ENCODE measurements around the gene PRKCQ.

PRKCQ gene

DNA sequence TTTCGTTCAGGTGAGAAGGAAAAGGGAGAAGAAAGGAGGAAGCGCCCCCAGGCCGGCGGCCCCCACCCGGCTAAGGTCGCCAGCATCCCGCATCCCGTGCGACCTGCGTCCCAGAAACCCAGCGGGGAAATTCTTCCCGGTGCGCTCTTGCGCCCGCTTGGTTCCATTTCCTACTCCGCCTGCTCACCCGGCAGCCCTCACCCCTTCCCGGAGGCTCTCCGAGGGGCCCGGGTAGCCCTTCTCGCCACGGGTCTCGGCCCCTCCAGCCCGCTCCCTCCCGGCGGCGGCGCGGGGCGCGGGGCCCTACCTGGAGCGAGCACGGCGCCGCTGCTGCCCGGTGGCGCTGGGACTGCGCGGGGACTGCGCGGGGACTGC, at the start of gene PRKCQ:
Gene PRKCQ, minus strand, starts transcription at position 373 of the 375 bp plus-strand sequence. CDS start 65,141 bp downstream, outside the sequence.
- Mint-ChIP-seq H3K4me3 (peak within 1 kb of the TSS; percentile 78), H3K9me3 (no peaks in the 10 kb centered on the region), H3K36me3 (ENCODE audit: low read depth) (no peaks in the 10 kb centered on the region), H3K4me1 (ENCODE audit: low read depth) (peaks cover 37% of the 10 kb centered on the region), H3K27ac (peak within 1 kb of the TSS; percentile 63), H3K27me3 (peaks cover 40% of the 10 kb centered on the region)
- intact Hi-C loops (cut with micrococcal nuclease): loop anchor here (2.0 to 10.0 kb wide), 3 partner anchors 67 to 135 kb away; no protein-coding TSS in a partner anchor

DNA sequence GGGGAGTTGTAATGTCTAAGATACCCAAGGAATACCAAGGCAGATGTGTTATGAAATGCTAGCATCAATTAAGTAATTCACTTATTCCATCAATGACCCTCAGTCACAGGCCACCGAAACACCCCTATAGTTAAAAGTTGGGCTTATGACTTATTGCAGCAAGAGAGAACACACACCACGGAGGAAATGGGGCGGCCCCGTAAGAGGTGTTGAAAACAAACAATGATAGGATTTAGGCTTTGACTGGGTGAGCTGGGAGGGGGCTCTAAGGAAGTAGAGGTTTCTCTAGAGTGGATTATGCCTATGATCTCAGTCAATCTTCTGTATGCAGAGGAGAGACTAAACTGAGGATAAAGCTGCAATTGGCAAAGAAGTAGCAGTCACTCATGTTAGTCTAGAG, 45.4 kb upstream of the PRKCQ start:
- intact Hi-C loops (cut with micrococcal nuclease): no loop called here
- Mint-ChIP-seq H3K27me3 (peaks cover 3% of the 10 kb centered on the region), H3K27ac (no peak overlapping the region), H3K36me3 (ENCODE audit: low read depth) (no peaks in the 10 kb centered on the region), H3K4me3 (no peak overlapping the region), H3K9me3 (no peaks in the 10 kb centered on the region), H3K4me1 (ENCODE audit: low read depth) (no peaks in the 10 kb centered on the region)

DNA sequence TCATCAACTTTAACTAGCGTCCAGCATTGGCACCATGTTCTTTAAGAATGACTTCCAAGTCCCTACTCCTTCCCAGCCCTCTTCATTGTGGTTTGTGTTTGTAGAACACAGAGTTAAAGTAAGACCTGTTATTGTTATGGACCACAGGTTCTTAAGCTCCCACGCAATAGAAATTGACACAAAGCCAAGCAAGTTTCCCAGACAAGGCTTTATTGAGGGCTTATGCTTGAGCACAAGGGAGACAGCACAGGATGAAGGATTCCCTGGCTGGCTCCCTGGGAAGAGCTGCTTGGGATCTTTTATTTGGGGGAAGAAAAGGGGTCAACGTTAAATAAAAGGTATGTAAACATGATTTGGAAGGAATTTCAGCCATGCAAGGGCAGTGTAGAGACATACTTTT, 44.3 kb upstream of the PRKCQ start:
- Mint-ChIP-seq H3K27ac (no peak overlapping the region), H3K4me3 (no peak overlapping the region), H3K27me3 (peaks cover 3% of the 10 kb centered on the region), H3K36me3 (ENCODE audit: low read depth) (no peaks in the 10 kb centered on the region), H3K9me3 (no peaks in the 10 kb centered on the region), H3K4me1 (ENCODE audit: low read depth) (no peaks in the 10 kb centered on the region)
- intact Hi-C loops (cut with micrococcal nuclease): no loop called here

DNA sequence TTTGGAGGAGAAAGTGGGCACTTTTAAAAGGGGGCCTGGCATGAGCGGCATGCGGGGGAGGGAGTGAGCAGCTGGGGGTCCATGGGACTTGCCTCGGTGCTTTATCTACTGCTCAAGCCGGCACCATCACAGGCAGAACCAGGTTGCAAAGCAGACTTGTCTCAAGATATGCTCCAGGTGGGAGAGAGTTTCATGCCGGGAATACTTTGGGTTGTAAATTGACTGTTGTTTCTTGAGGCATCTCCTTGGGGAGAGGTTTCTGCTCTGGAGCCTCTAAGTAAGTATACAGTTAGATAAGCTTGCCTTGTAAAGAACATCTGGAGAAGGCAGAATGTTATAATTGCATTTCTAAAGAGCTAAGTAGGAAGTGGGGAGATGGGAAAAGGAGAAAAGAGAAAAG, 42.8 kb upstream of the PRKCQ start:
- Mint-ChIP-seq H3K36me3 (ENCODE audit: low read depth) (no peaks in the 10 kb centered on the region), H3K9me3 (no peaks in the 10 kb centered on the region)
- intact Hi-C loops (cut with micrococcal nuclease): no loop called here

DNA sequence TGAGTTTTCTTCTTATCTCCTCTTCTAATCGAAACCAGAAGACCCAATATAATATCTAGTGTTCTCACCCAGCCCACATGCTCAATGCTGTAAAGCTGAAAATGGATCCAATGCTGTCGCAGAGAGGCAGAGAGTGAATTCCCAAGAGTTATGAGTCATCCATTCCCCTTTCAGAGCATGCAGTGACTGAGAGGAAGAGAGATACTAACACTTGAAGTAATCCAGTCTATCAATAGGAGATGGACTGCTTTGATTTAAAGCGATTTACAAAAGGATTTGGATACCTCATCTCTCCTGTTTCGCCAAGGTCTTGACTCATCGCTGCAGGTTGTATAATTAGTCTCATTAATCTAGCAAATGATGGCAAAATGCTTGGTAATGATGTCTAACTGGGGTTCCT, 41.5 kb upstream of the PRKCQ start:
- no peaks in the 10 kb centered on the region for H3K9me3 Mint-ChIP-seq
- H3K36me3 Mint-ChIP-seq (ENCODE audit: low read depth): no peaks in the 10 kb centered on the region
- H3K27ac Mint-ChIP-seq: no peak overlapping the region
- H3K4me3 Mint-ChIP-seq: no peak overlapping the region
- peaks cover 3% of the 10 kb centered on the region for H3K27me3 Mint-ChIP-seq
- H3K4me1 Mint-ChIP-seq (ENCODE audit: low read depth): no peaks in the 10 kb centered on the region
- intact Hi-C loops (cut with micrococcal nuclease): no loop called here

More for the DNA sequence above, 42.8 kb upstream of the PRKCQ start:
- Mint-ChIP-seq H3K27me3 (peaks cover 3% of the 10 kb centered on the region), H3K27ac (no peak overlapping the region), H3K4me3 (no peak overlapping the region), H3K4me1 (ENCODE audit: low read depth) (no peaks in the 10 kb centered on the region)

DNA sequence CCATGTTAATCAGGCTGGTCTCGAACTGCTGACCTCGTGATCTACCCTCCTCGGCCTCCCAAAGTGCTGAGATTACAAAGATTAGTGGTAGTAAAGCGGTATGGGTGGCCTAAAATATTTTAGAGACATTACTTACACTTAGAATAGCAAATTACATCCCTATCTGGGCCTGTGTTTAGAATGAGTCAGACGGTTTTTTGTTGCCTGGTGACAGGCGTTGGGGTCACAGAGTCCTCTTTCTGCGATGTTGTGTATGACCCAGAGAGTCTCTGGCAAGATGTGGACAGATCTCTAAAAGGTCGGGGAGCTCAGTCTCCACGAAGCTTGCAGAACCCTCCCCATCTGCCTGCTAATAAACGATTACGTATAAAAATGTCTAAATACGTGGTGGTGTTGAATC, 39.6 kb upstream of the PRKCQ start:
- Mint-ChIP-seq H3K4me1 (ENCODE audit: low read depth) (no peaks in the 10 kb centered on the region), H3K36me3 (ENCODE audit: low read depth) (no peaks in the 10 kb centered on the region), H3K27me3 (peaks cover 2% of the 10 kb centered on the region), H3K4me3 (no peak overlapping the region), H3K9me3 (no peaks in the 10 kb centered on the region), H3K27ac (no peak overlapping the region)
- intact Hi-C loops (cut with micrococcal nuclease): no loop called here

DNA sequence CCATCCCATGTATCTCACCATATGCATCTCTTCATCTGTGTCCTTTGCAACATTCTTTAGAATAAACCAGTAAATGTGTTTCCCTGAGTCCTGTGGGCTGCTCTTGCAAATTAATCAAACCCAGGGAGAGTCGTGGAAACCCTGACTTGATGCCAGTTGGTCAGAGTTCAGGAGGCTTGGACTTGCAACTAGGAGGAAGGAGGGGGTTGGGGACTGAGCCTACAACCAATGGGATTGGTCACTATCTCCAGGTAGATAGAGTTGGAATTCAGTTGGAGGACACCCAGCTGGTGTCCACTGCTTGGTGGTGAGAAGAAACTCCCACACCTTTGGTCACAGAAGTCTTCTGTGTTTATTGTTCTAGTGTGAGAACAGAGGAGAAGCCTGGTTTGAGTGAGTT, 38.3 kb upstream of the PRKCQ start:
- intact Hi-C loops (cut with micrococcal nuclease): no loop called here
- H3K9me3 Mint-ChIP-seq: peaks cover 9% of the 10 kb centered on the region
- peaks cover 2% of the 10 kb centered on the region for H3K27me3 Mint-ChIP-seq
- H3K36me3 Mint-ChIP-seq (ENCODE audit: low read depth): no peaks in the 10 kb centered on the region
- H3K4me3 Mint-ChIP-seq: no peak overlapping the region
- no peak overlapping the region for H3K27ac Mint-ChIP-seq
- no peaks in the 10 kb centered on the region for H3K4me1 Mint-ChIP-seq (ENCODE audit: low read depth)

DNA sequence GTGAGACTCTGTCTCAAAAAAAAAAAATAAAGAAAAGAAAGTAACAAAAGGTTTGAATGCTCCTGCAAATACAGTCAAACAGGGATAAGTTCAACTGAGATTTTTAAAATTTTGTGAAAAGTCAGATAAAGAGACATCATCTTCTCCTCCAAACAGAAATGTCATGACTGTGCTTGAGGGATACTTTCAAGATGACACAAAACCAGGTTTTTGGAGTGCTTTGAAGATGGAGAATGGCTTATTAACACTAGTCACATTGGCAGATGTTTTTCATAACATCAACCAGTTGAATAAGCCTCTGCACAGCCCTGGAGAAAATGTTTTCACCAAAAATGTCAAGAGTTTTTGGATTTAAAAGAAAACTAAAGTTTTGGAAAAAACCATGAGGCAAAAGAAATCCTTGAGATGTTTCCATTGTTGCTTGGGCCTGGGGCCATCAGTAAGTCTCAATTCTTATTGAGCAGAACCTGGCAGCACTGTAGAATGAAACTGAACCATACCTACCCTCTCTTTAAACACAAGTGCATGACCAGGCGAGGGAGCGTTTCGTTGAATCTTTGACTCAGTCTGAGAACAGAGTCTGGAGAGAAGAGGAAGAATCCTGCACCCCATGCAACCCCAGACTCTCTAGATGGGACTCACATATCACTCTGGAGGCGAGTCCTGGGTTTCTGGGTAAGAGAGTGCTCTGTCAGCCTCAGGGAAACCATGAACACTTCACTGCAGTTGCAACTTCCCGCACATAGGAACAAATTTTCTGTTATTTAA, 37.4 kb upstream of the PRKCQ start:
- no peaks in the 10 kb centered on the region for H3K4me1 Mint-ChIP-seq (ENCODE audit: low read depth)
- intact Hi-C loops (cut with micrococcal nuclease): no loop called here
- H3K9me3 Mint-ChIP-seq: peaks cover 10% of the 10 kb centered on the region
- no peak overlapping the region for H3K27ac Mint-ChIP-seq
- H3K36me3 Mint-ChIP-seq (ENCODE audit: low read depth): no peaks in the 10 kb centered on the region
- no peak overlapping the region for H3K4me3 Mint-ChIP-seq
- H3K27me3 Mint-ChIP-seq: peaks cover 2% of the 10 kb centered on the region

DNA sequence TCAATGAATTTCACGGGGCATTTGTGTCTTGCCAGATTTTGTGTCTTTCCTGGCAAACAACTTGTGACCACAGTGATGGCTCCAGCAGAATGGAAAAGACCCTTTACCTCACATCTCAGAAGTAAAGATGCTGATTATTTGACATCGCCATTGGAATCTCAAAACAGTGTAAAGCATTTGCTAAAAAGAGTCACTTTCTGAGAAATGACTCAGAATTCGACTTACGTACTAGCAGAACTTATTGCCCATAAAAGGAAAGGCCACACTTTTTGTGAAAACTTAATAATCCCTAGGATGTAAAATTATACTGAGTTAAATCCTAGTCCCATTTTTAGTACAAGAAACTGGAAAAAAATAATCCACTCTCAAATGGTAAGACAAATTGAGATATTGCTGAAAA, 35.9 kb upstream of the PRKCQ start:
- Mint-ChIP-seq H3K27me3 (peaks cover 2% of the 10 kb centered on the region), H3K9me3 (peaks cover 10% of the 10 kb centered on the region), H3K36me3 (ENCODE audit: low read depth) (no peaks in the 10 kb centered on the region), H3K4me1 (ENCODE audit: low read depth) (no peaks in the 10 kb centered on the region), H3K4me3 (no peak overlapping the region), H3K27ac (no peak overlapping the region)
- intact Hi-C loops (cut with micrococcal nuclease): no loop called here

DNA sequence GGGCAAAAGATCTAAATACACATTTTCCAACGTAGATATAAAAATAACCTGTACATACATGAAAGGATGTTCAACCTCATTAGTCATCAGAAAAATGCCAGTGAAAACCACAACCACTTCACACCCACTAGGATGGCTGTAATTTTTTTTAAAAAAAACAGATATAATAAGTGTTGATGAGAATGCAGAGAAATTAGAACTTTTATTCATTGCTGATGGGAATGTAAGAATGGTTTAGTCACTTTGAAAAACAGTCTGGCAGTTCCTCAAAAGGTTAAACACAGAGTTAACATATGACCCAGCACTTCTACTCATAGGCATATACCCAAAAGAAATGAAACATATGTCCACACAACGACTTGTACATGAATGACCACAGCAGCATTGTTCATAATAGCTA, 32.3 kb upstream of the PRKCQ start:
- peaks cover 10% of the 10 kb centered on the region for H3K9me3 Mint-ChIP-seq
- H3K4me3 Mint-ChIP-seq: no peak overlapping the region
- peaks cover 4% of the 10 kb centered on the region for H3K27me3 Mint-ChIP-seq
- peaks cover 16% of the 10 kb centered on the region for H3K4me1 Mint-ChIP-seq (ENCODE audit: low read depth)
- H3K36me3 Mint-ChIP-seq (ENCODE audit: low read depth): no peaks in the 10 kb centered on the region
- no peak overlapping the region for H3K27ac Mint-ChIP-seq
- intact Hi-C loops (cut with micrococcal nuclease): no loop called here

DNA sequence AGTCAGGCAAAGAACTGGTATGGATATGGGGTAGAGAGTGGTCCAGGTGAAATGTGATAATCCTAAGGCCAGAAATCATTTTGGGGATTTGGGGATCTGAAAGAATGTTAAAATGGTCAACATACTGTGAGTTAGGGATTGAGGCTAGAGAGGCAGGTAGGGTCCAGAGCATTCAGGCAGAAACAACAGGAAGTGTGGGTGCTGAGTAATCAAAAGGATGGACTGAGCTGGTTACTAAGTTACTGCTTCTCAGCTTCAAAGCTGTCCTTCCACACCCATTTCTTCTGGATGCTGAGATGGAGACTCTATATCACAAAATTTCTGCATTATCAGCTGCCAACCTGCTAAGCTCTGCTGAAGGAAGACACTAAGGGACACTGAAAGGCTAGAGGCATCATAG, 30.6 kb upstream of the PRKCQ start:
- H3K36me3 Mint-ChIP-seq (ENCODE audit: low read depth): no peaks in the 10 kb centered on the region
- intact Hi-C loops (cut with micrococcal nuclease): no loop called here
- H3K4me3 Mint-ChIP-seq: no peak overlapping the region
- H3K9me3 Mint-ChIP-seq: peaks cover 10% of the 10 kb centered on the region
- peaks cover 20% of the 10 kb centered on the region for H3K4me1 Mint-ChIP-seq (ENCODE audit: low read depth)
- peaks cover 6% of the 10 kb centered on the region for H3K27me3 Mint-ChIP-seq
- H3K27ac Mint-ChIP-seq: no peak overlapping the region

DNA sequence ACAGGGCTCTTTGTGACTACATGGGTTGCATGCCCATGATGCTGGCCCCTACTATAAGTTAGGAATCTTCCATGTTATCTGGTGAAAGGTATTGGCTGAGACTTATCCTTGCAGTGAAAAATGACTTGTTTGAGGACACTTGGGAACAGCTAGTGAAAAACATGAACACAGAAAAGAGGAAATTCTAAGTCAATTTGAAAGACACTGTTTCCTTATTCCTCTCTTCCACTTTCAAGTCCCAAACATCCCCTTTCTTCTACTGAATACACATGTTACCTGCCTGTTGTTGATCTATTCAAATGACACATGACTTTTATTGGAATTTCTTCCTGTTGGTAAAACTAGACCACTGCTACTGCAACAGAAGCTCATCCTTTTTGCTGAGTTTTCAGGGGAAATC, 29.5 kb upstream of the PRKCQ start:
- Mint-ChIP-seq H3K27ac (no peak overlapping the region), H3K36me3 (ENCODE audit: low read depth) (no peaks in the 10 kb centered on the region), H3K4me3 (no peak overlapping the region)

DNA sequence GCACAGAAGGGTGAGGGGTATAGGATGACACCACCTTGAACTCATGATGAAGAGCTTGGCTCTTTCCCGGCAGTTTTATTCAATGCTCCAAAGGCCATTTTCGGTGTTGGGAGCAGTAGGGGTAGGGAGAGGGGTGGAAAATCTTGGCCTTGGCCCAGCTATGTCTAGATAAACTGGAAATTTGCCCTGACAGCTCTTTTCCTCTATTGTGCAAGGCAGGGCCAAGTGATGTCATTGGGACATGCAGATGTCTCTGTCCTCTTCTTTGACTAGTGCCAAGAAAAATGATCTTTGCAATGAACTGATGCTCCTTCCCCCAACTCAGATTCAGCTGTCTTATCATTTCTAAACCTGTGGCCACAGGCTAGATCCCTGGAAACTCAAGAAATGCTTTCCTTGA, 27.7 kb upstream of the PRKCQ start:
- intact Hi-C loops (cut with micrococcal nuclease): no loop called here
- Mint-ChIP-seq H3K27ac (peak overlapping the region; percentile 30), H3K4me3 (no peak overlapping the region), H3K27me3 (peaks cover 6% of the 10 kb centered on the region), H3K4me1 (ENCODE audit: low read depth) (peaks cover 20% of the 10 kb centered on the region), H3K36me3 (ENCODE audit: low read depth) (no peaks in the 10 kb centered on the region), H3K9me3 (no peaks in the 10 kb centered on the region)

More for the DNA sequence above, 29.5 kb upstream of the PRKCQ start:
- H3K27me3 Mint-ChIP-seq: peaks cover 6% of the 10 kb centered on the region
- peaks cover 20% of the 10 kb centered on the region for H3K4me1 Mint-ChIP-seq (ENCODE audit: low read depth)
- intact Hi-C loops (cut with micrococcal nuclease): no loop called here
- peaks cover 10% of the 10 kb centered on the region for H3K9me3 Mint-ChIP-seq

DNA sequence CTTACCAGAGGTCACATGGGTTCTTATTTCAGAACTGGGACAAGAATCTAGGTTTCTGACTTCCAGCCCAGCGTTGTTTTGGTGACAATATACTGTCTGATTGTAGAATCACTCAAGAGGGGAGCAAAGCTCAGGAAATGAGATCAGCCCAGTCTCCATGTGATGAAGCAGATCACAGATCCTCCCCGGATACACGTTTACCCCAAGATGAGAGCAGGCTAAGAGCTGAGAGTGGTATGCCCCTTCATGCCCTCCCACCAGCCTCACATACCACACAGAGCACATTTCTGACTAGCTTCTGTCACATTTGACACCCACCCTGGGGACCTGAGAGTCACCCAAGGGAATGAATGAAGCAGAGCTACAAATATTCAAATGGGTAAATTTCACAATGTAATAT, 27.1 kb upstream of the PRKCQ start:
- intact Hi-C loops (cut with micrococcal nuclease): no loop called here
- Mint-ChIP-seq H3K4me1 (ENCODE audit: low read depth) (peaks cover 20% of the 10 kb centered on the region), H3K27ac (peak overlapping the region; percentile 30), H3K9me3 (no peaks in the 10 kb centered on the region), H3K36me3 (ENCODE audit: low read depth) (no peaks in the 10 kb centered on the region), H3K27me3 (peaks cover 6% of the 10 kb centered on the region), H3K4me3 (no peak overlapping the region)

All from dendritic cell treated with granulocyte-macrophage colony-stimulating factor and Interleukin-4, amounts not matched to agents 40 ng/mL and 50 ng/mL, for 4 days (primary cell).